HG03442 (cell line): ENCODE measurements around the gene SLC27A4.
A peak's percentile ranks its signal among the peaks of the same experiment; 100 is the strongest.
"Not testable (repeated sequence)": the region's sequence is repeated elsewhere in the genome, so short reads cannot be mapped to it uniquely, and the experiment has no call there.

Source experiments
- ATAC-seq: cut with Tn5 transposase; IDR thresholded peaks from one replicate; pipeline ENCODE4 v1.9.1; 2021; ENCODE audit warnings: mild to moderate bottlenecking, moderate library complexity; ENCODE audit not compliant: unreplicated experiment

SLC27A4 gene

GRCh38 chr9:128323791-128324190, 16.5 kb upstream of the SLC27A4 start:
- no peak for ATAC-seq

- ATAC-seq: no peak
Measured at GRCh38 chr9:128324401-128324800, 15.9 kb upstream of the SLC27A4 start.

GRCh38 chr9:128325629-128326028, 14.7 kb upstream of the SLC27A4 start:
- ATAC-seq: no peak

GRCh38 chr9:128333451-128333869, 6.9 kb upstream of the SLC27A4 start:
- no peak for ATAC-seq

GRCh38 chr9:128335161-128335560, 5.2 kb upstream of the SLC27A4 start:
- no peak for ATAC-seq

GRCh38 chr9:128335914-128336313, 4.4 kb upstream of the SLC27A4 start:
- no peak for ATAC-seq

- no peak for ATAC-seq
Measured at GRCh38 chr9:128337936-128338335, 2.4 kb upstream of the SLC27A4 start.

- not testable (repeated sequence) for ATAC-seq
Measured at GRCh38 chr9:128338852-128339614, 1.3 kb upstream of the SLC27A4 start.

GRCh38 chr9:128340691-128341434, 536 bp downstream of the SLC27A4 start:
- peak; percentile 33 for ATAC-seq

GRCh38 chr9:128341435-128341849, 1.1 kb downstream of the SLC27A4 start:
- no peak for ATAC-seq

GRCh38 chr9:128342971-128343680, 2.8 kb downstream of the SLC27A4 start:
- no peak for ATAC-seq

GRCh38 chr9:128343855-128344254, 3.5 kb downstream of the SLC27A4 start:
- ATAC-seq: no peak

- ATAC-seq: no peak
Measured at GRCh38 chr9:128344931-128345605, 4.7 kb downstream of the SLC27A4 start.

- ATAC-seq: no peak
Measured at GRCh38 chr9:128349125-128349524, 8.8 kb downstream of the SLC27A4 start.

- ATAC-seq: no peak
Measured at GRCh38 chr9:128349772-128350171, 9.4 kb downstream of the SLC27A4 start.

GRCh38 chr9:128355451-128355850, 15.1 kb downstream of the SLC27A4 start:
- no peak for ATAC-seq

- no peak for ATAC-seq
Measured at GRCh38 chr9:128358090-128358489, 17.8 kb downstream of the SLC27A4 start.

- ATAC-seq: no peak
Measured at GRCh38 chr9:128358861-128359260, 18.5 kb downstream of the SLC27A4 start.

- ATAC-seq: no peak
Measured at GRCh38 chr9:128360826-128361225, 20.5 kb downstream of the SLC27A4 start.

GRCh38 chr9:128361296-128361985, 21.1 kb downstream of the SLC27A4 start:
- no peak for ATAC-seq
